Activated CD4-positive, alpha-beta memory T cell treated with anti-CD3 and anti-CD28 coated beads for 36 hours (primary cell): Measurements from ENCODE around the gene ISL2. TPM values are rescaled to one million over a fixed set of nuclear protein-coding genes. Genes with fewer than 3 reads are reported as not detected.

Experiments used
- CTCF ChIA-PET: fragments of 350-600 bp; sonication (Branson Sonifier 250); formaldehyde crosslinking; loops from one replicate; lab custom pipeline; 2021; ENCODE audit warnings: antibody characterized with exemption, inconsistent platforms; lab: Charles Lee
- POLR2A ChIA-PET: fragments of 350-600 bp; sonication (Branson Sonifier 250); formaldehyde crosslinking; loops from one replicate; lab custom pipeline; 2021; ENCODE audit warnings: antibody characterized with exemption; lab: Charles Lee
- DNase-seq: peaks from one replicate; pipeline ENCODE4 v3.0.0-alpha.2; 2020
- H3K27ac Mint-ChIP-seq: one replicate; pipeline ENCODE4 v1.8.0; 2021; ENCODE audit warnings: mixed read lengths
- H3K27me3 Mint-ChIP-seq: one replicate; pipeline ENCODE4 v1.8.0; 2021; ENCODE audit warnings: mixed read lengths
- H3K36me3 Mint-ChIP-seq: one replicate; pipeline ENCODE4 v1.8.0; 2021; ENCODE audit warnings: mixed read lengths
- H3K4me1 Mint-ChIP-seq: one replicate; pipeline ENCODE4 v1.8.0; 2021; ENCODE audit warnings: low read depth, mixed read lengths
- H3K4me3 Mint-ChIP-seq: one replicate; pipeline ENCODE4 v1.8.0; 2021; ENCODE audit warnings: mild to moderate bottlenecking, mixed read lengths
- H3K9me3 Mint-ChIP-seq: one replicate; pipeline ENCODE4 v1.8.0; 2021; ENCODE audit warnings: mixed read lengths
- intact Hi-C: fragments of 100-400 bp; cut with micrococcal nuclease; formaldehyde crosslinking; loops from one replicate; pipeline ENCODE4 v1.15.1; 2023
- total RNA-seq, 2 experiments: library from RNA; stranded (reverse); gene quantifications; one replicate each; pipeline ENCODE4 v1.2.3, GENCODE V29; 2021

ISL2 gene
- total RNA-seq, 2 experiments from 2014 or later, result 0.15 to 0.19 TPM

DNA sequence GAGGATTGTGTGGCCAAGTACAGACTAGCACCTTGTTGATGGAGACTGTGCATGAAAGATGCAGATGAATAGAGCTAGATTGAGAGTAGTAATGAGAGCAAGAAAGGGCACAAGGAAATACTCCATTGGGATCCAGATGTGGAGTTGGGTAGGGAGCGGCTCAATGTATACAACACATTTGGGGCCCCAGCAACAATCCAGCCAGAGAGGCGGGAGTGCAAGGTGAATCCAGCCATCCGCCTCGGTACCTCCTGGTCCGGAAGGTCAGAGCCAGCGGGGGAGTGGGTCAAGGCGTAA is 9.0 kb downstream of the ISL2 start:
- Mint-ChIP-seq H3K36me3 (peaks cover 13% of the 10 kb centered on the region), H3K27me3 (peaks cover 54% of the 10 kb centered on the region), H3K27ac (no peak overlapping the region), H3K4me3 (peak overlapping the region; percentile 10), H3K9me3 (no peaks in the 10 kb centered on the region), H3K4me1 (peaks cover 32% of the 10 kb centered on the region)
- ChIA-PET POLR2A (interaction anchor here (1.0 kb wide), 1 partner anchor 10 kb away, joined by 5 read pairs; no protein-coding TSS in a partner anchor), CTCF (interaction anchor here (1.2 to 1.7 kb wide), 3 partner anchors 9 to 520 kb away, joined by 3 to 5 read pairs (median 5); partner anchors contain the start of gene ISL2)
- intact Hi-C loops, result no loop called here
- no peak for DNase-seq

GRCh38 chr15:76345880-76346668 is 9.5 kb downstream of the ISL2 start:
- H3K4me1 Mint-ChIP-seq, result peaks cover 28% of the 10 kb centered on the region
- H3K27me3 Mint-ChIP-seq, result peaks cover 49% of the 10 kb centered on the region
- no peak for DNase-seq
- H3K27ac Mint-ChIP-seq, result no peak overlapping the region
- peaks cover 13% of the 10 kb centered on the region for H3K36me3 Mint-ChIP-seq
- ChIA-PET POLR2A (no interaction called here), CTCF (interaction anchor here (1.2 to 1.7 kb wide), 3 partner anchors 10 to 520 kb away, joined by 3 to 5 read pairs (median 5); partner anchors contain the start of gene ISL2)
- intact Hi-C loops, result no loop called here
- H3K9me3 Mint-ChIP-seq, result no peaks in the 10 kb centered on the region
- H3K4me3 Mint-ChIP-seq, result peak overlapping the region; percentile 25

- POLR2A ChIA-PET, result interaction anchor here (0.6 kb wide), 1 partner anchor 384 kb away, joined by 3 read pairs; no protein-coding TSS in a partner anchor
Measured at GRCh38 chr15:76346669-76347481, 10.3 kb downstream of the ISL2 start.

DNA sequence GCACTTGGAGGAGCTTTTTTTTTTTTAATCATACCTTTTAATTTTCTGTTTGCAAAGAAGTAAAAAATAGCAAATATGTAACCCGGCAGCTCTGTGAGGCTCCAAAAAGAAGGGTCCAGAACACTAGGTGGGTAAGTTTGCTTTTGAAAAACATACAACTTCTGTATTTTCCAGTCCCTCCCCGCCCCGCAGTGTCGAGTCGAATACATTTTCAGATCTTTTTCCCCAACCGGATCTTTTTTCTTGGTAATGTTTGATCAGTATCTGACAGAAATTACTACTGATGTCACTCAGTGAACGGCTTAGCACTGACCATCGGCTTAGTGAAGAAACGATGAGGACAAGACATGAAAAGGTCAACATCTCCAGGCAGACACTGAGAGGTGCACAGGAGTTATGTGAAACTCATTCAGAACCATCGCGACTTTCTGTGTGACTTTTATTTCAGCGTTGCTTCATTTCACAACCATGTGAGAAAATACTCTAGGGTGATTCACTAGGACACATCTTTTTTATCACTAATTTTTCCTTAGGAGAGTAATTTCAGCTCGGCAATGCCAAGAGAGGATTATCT is 11.0 kb downstream of the ISL2 start:
- intact Hi-C loops, result no loop called here
- H3K27ac Mint-ChIP-seq, result no peak overlapping the region
- H3K4me3 Mint-ChIP-seq, result no peak overlapping the region
- H3K9me3 Mint-ChIP-seq, result no peaks in the 10 kb centered on the region
- ChIA-PET POLR2A (interaction anchor here (0.6 kb wide), 1 partner anchor 383 kb away, joined by 3 read pairs; no protein-coding TSS in a partner anchor), CTCF (no interaction called here)
- peaks cover 19% of the 10 kb centered on the region for H3K4me1 Mint-ChIP-seq
- H3K27me3 Mint-ChIP-seq, result peaks cover 39% of the 10 kb centered on the region
- peaks cover 13% of the 10 kb centered on the region for H3K36me3 Mint-ChIP-seq
- DNase-seq, result no peak

More at GRCh38 chr15:76346669-76347481, 10.3 kb downstream of the ISL2 start:
- CTCF ChIA-PET, result interaction anchor here (1.7 kb wide), 2 partner anchors 11 to 17 kb away, joined by 5 read pairs; partner anchors contain the start of gene ISL2
- H3K36me3 Mint-ChIP-seq, result peaks cover 13% of the 10 kb centered on the region
- H3K9me3 Mint-ChIP-seq, result no peaks in the 10 kb centered on the region
- H3K4me3 Mint-ChIP-seq, result peak overlapping the region; percentile 37
- H3K27me3 Mint-ChIP-seq, result peaks cover 43% of the 10 kb centered on the region
- no peak overlapping the region for H3K27ac Mint-ChIP-seq
- intact Hi-C loops, result no loop called here
- H3K4me1 Mint-ChIP-seq, result peaks cover 23% of the 10 kb centered on the region
- no peak for DNase-seq

GRCh38 chr15:76349301-76350070 is 12.9 kb downstream of the ISL2 start:
- no peak overlapping the region for H3K4me3 Mint-ChIP-seq
- no peak for DNase-seq
- no peak overlapping the region for H3K27ac Mint-ChIP-seq
- H3K36me3 Mint-ChIP-seq, result peaks cover 13% of the 10 kb centered on the region
- H3K27me3 Mint-ChIP-seq, result peaks cover 24% of the 10 kb centered on the region
- ChIA-PET CTCF (no interaction called here), POLR2A (no interaction called here)
- intact Hi-C loops, result no loop called here
- peaks cover 14% of the 10 kb centered on the region for H3K4me1 Mint-ChIP-seq
- H3K9me3 Mint-ChIP-seq, result no peaks in the 10 kb centered on the region

- DNase-seq, result no peak
- no peak overlapping the region for H3K4me3 Mint-ChIP-seq
- peaks cover 3% of the 10 kb centered on the region for H3K27me3 Mint-ChIP-seq
- no peak overlapping the region for H3K27ac Mint-ChIP-seq
- peaks cover 7% of the 10 kb centered on the region for H3K36me3 Mint-ChIP-seq
- no peaks in the 10 kb centered on the region for H3K4me1 Mint-ChIP-seq
- POLR2A ChIA-PET, result no interaction called here
- intact Hi-C loops, result no loop called here
- CTCF ChIA-PET, result interaction anchor here (0.9 kb wide), 1 partner anchor 198 kb away, joined by 3 read pairs; no protein-coding TSS in a partner anchor
- no peaks in the 10 kb centered on the region for H3K9me3 Mint-ChIP-seq
Measured at GRCh38 chr15:76353023-76353577, 16.5 kb downstream of the ISL2 start.

GRCh38 chr15:76353903-76354302 is 17.3 kb downstream of the ISL2 start:
- Mint-ChIP-seq H3K27me3 (peaks cover under 1% of the 10 kb centered on the region), H3K27ac (no peak overlapping the region), H3K36me3 (peaks cover 4% of the 10 kb centered on the region), H3K9me3 (no peaks in the 10 kb centered on the region), H3K4me3 (no peak overlapping the region), H3K4me1 (no peaks in the 10 kb centered on the region)
- intact Hi-C loops, result no loop called here
- ChIA-PET POLR2A (interaction anchor here (0.6 kb wide), 1 partner anchor 492 kb away, joined by 3 read pairs; no protein-coding TSS in a partner anchor), CTCF (interaction anchor here (0.5 to 1.5 kb wide), 2 partner anchors 13 to 18 kb away, joined by 3 to 4 read pairs; no protein-coding TSS in a partner anchor)
- no peak for DNase-seq

DNA sequence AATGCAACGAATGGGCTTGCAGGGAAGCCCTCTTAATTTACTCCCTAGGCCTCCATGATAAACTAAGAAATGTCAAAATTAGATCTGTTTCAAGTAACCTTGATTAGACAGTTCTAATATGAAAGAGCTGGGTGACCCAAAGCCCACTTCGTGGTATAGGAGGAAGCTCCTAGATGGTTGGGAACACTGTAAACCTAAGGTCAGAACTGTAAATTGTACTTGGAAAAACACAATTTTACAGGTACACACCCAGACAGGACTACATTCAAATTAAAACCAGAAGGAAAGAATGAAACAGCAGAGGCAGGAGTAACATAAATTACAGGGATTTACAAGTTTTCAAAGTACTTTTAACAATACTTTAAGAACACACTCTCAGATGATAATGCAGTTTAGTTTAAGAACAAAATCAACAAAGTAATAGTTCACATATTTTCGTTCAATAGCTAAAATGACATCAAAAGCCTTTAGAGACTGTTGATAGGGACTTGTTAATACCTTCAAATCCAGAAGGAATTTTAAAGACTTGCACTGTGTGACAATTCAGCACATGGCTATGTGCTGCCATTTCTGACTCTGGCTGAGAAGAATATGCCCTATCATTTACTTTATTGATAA is 18.4 kb downstream of the ISL2 start:
- POLR2A ChIA-PET, result no interaction called here
- intact Hi-C loops, result no loop called here
- Mint-ChIP-seq H3K27ac (no peak overlapping the region), H3K27me3 (no peaks in the 10 kb centered on the region), H3K4me3 (no peak overlapping the region), H3K4me1 (no peaks in the 10 kb centered on the region), H3K36me3 (no peaks in the 10 kb centered on the region), H3K9me3 (no peaks in the 10 kb centered on the region)
- no peak for DNase-seq
- CTCF ChIA-PET, result interaction anchor here (1.5 kb wide), 1 partner anchor 14 kb away, joined by 4 read pairs; no protein-coding TSS in a partner anchor

GRCh38 chr15:76358453-76358852 is 21.9 kb downstream of the ISL2 start:
- no peaks in the 10 kb centered on the region for H3K4me1 Mint-ChIP-seq
- H3K4me3 Mint-ChIP-seq, result no peak overlapping the region
- ChIA-PET CTCF (no interaction called here), POLR2A (no interaction called here)
- no peak overlapping the region for H3K27ac Mint-ChIP-seq
- H3K9me3 Mint-ChIP-seq, result no peaks in the 10 kb centered on the region
- intact Hi-C loops, result no loop called here
- no peaks in the 10 kb centered on the region for H3K27me3 Mint-ChIP-seq
- H3K36me3 Mint-ChIP-seq, result no peaks in the 10 kb centered on the region
- no peak for DNase-seq

DNA sequence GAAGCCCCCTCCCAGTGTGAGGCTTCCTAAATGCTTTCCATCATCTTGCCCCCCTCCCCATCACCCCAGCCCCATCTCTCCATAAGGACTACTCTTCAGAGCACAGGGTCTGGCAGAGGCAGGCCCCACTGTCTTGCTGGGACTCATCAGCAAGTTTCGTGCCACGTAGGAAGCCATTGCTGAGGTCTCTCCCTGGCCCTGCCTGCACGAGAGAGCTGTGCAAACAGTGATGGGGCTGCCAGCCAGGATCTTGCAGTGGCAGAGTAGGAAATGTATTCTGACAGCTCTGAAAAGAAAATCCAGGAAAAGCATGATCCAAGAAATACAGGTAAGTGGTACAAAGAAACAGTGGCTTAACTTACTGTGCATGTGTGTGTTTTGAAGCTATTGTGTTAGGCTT is 22.6 kb downstream of the ISL2 start:
- POLR2A ChIA-PET, result no interaction called here
- H3K36me3 Mint-ChIP-seq, result no peaks in the 10 kb centered on the region
- intact Hi-C loops, result no loop called here
- no peak for DNase-seq
- H3K4me3 Mint-ChIP-seq, result no peak overlapping the region
- CTCF ChIA-PET, result no interaction called here
- H3K9me3 Mint-ChIP-seq, result no peaks in the 10 kb centered on the region
- no peaks in the 10 kb centered on the region for H3K27me3 Mint-ChIP-seq
- no peak overlapping the region for H3K27ac Mint-ChIP-seq
- no peaks in the 10 kb centered on the region for H3K4me1 Mint-ChIP-seq

GRCh38 chr15:76360416-76360815 is 23.8 kb downstream of the ISL2 start:
- Mint-ChIP-seq H3K36me3 (no peaks in the 10 kb centered on the region), H3K27me3 (no peaks in the 10 kb centered on the region), H3K27ac (no peak overlapping the region), H3K4me1 (no peaks in the 10 kb centered on the region), H3K9me3 (no peaks in the 10 kb centered on the region), H3K4me3 (no peak overlapping the region)
- intact Hi-C loops, result no loop called here
- ChIA-PET POLR2A (no interaction called here), CTCF (no interaction called here)
- no peak for DNase-seq
